MM.1S (cell line): ENCODE measurements around the gene HBS1L.

ENCODE experiments used
- EZH2 ChIP-seq: fragments of 300-600 bp; sonication (generic); optimal IDR thresholded peaks from 2 replicates; pipeline ENCODE3; 2017; ENCODE audit warnings: low read depth, mild to moderate bottlenecking, antibody characterized with exemption, low read length, mixed read lengths
- EZH2phosphoT487 ChIP-seq: fragments of 300-600 bp; sonication (generic); IDR thresholded peaks from 2 replicates; pipeline ENCODE4 v1.6.1; 2018; ENCODE audit warnings: antibody characterized with exemption, low read length
- TF ChIP-seq, protein P1 (sequence below): fragments of 300-600 bp; sonication (generic); IDR thresholded peaks from 2 replicates; pipeline ENCODE4 v1.5.1; 2016; ENCODE audit warnings: antibody characterized with exemption, low read length, mixed read lengths

- TF ChIP-seq EZH2phosphoT487, result no peak
- TF ChIP-seq, protein P1, sequence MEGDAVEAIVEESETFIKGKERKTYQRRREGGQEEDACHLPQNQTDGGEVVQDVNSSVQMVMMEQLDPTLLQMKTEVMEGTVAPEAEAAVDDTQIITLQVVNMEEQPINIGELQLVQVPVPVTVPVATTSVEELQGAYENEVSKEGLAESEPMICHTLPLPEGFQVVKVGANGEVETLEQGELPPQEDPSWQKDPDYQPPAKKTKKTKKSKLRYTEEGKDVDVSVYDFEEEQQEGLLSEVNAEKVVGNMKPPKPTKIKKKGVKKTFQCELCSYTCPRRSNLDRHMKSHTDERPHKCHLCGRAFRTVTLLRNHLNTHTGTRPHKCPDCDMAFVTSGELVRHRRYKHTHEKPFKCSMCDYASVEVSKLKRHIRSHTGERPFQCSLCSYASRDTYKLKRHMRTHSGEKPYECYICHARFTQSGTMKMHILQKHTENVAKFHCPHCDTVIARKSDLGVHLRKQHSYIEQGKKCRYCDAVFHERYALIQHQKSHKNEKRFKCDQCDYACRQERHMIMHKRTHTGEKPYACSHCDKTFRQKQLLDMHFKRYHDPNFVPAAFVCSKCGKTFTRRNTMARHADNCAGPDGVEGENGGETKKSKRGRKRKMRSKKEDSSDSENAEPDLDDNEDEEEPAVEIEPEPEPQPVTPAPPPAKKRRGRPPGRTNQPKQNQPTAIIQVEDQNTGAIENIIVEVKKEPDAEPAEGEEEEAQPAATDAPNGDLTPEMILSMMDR, result no peak
- TF ChIP-seq EZH2, result no peak
Observed at GRCh38 chr6:134936476-134936875, 118.1 kb downstream of the HBS1L start.
